Fibroblast of mammary gland (primary cell): ENCODE data around the gene PCED1B.

Source experiments
- DNase-seq: peaks from one replicate; pipeline ENCODE4 v3.0.0-alpha.2; 2010; ENCODE audit warnings: low read depth
- H3K4me3 ChIP-seq: 2 replicates; pipeline ENCODE4 v1.5.1; 2011; ENCODE audit warnings: low read depth, mild to moderate bottlenecking, low read length, moderate library complexity; ENCODE audit not compliant: control insufficient read depth
- CTCF ChIP-seq: conservative IDR thresholded peaks from 2 replicates; pipeline ENCODE4 v1.5.1; 2011; ENCODE audit warnings: low read depth, low read length, inconsistent platforms; ENCODE audit not compliant: control insufficient read depth, insufficient read depth

Gene PCED1B

DNA sequence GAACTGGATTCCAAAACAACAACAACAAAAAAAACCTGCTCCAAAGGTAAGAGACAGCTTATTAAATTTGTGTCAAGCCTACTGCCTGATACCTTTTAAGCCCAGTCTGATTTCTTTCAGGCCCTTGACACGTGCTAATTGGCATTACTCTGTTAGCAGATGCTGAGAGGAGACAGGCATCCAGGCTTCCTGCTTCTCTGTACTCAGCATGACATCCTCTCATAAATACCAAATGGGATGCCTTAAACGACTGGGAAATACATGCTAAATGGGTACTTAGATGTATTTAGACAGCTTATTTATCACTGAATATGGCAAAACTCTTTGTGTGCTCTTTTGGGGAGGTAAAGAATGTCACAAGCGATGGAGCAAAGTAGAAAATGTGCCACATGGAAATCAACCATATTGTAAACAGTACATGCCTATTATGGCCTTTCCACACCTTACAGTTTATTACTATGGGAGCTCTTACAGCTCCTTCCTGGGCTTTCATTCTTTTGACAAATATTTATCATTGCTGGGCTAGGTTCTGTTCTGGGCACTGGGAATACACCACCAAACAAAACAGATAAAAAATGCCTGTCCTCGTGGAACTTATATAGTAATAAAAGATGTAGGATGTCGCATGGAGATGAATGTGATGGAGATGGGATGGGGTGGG lies 11.5 kb upstream of the PCED1B start:
- no peak for DNase-seq
- no peak overlapping the region for H3K4me3 ChIP-seq
- TF ChIP-seq CTCF = no peak

DNA sequence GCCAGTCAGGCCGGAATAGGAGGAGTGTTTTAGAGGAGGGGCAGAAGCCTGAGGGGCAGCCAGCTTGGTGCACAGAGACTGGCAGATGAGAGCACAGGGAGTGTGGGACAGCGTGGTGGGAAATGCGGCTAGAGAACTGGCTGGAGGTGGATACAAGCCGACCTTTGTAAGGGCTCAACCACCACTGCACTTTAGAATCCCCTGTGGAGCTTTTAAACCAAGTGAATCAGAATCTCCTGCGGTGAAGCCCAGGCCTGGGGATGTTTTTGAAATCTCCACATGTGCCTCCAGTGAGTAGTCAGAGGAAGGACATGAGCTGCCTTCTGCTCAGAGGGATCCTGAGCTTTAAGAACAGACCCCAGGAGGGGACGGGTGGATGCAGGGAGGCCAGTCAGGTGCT lies 10.9 kb upstream of the PCED1B start:
- no peak overlapping the region for H3K4me3 ChIP-seq
- DNase-seq = peak; percentile 84
- TF ChIP-seq CTCF = no peak

DNA sequence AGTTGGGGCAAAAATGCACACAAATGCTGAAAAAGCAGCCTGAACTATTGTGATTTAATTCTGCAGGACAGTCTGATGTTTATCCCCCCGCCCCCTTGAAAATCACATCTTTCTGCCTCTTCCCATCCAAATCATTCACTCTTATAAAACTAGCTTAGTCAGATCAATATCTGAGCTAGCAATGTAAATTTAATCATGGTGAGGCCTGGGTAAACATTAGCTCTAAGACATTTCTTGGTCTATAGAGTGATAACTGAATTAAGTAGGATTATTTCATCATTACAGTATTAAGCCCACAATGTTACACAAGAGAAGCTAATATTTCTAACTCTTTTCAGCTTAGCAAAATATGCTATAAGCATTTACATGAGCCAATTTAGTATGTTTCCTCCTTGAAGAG lies 9.1 kb upstream of the PCED1B start:
- DNase-seq = no peak
- H3K4me3 ChIP-seq = no peak overlapping the region
- TF ChIP-seq CTCF = no peak

DNA sequence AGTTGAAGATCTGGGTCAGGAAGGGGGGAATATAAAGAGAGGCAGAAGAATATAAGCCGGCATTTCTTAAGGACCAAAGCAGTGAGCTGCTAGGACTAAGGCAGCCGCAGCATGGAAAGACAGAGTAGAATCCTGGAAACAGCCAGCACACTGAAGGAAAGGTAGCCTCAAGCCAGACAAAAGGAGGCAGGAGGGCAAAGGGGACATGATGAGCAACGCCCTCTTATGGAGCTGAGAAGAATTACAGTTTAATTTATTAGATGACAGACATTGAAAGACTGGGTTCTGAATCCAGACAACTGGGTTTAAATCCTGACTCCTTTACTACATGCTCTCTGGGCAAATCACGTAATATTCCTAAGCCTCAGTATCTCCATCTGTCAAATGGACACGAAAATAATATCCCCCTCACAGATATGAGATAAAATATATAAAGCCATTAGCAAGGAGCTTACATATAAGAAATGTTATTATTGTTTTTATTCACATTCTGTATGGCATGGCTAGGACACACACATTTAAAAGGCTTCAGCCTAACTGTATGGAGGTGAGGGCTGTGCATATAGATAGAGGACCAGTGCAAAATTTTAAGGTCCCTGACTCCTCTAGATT lies 8.1 kb upstream of the PCED1B start:
- no peak for DNase-seq
- peak; percentile 58 for TF ChIP-seq CTCF
- no peak overlapping the region for H3K4me3 ChIP-seq

- no peak for TF ChIP-seq CTCF
- no peak overlapping the region for H3K4me3 ChIP-seq
- no peak for DNase-seq
These were observed 5.5 kb upstream of the PCED1B start for GRCh38 chr12:47073951-47074350.

DNA sequence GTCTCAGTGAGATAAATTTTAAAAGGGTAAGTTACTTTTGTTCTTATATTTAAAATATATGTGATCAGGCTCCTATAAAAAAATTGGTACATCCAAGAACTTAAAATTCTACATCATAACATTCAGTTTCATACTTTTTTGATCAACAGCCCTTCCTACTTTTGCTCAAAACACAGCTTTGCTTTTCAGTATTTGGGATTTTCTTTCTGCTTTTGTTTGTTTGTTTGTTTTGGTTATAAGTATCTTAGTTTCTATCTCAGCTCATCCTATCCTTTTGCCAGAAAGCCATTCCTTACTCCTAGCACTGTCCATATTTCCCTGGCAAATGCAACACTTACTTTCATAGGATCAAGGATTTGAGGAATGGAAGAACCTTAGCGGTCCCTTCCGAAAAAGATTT lies 4.7 kb upstream of the PCED1B start:
- TF ChIP-seq CTCF = no peak
- no peak for DNase-seq
- H3K4me3 ChIP-seq = no peak overlapping the region
